ENCODE data around the gene ALOX5AP.

GRCh38 chr13:30802501-30802900, 67.2 kb downstream of the ALOX5AP start:
- no peak for TF ChIP-seq GATA2 (IDR thresholded peaks at IDR 0.05; ENCODE audit: low read depth, low read length)
- no peak for TF ChIP-seq GATA3 (IDR thresholded peaks at IDR 0.05; ENCODE audit: low read depth, low read length)

Measured in SH-SY5Y (cell line).